ENCODE results near the gene SPTLC3. TPM values are rescaled to one million over a fixed set of nuclear protein-coding genes. Genes with fewer than 3 reads are reported as not detected.

The SPTLC3 gene
- total and polyA plus RNA-seq, 2 donors (not counting 1 experiment from before 2014, with no cell fraction given): 4.0 TPM

DNA sequence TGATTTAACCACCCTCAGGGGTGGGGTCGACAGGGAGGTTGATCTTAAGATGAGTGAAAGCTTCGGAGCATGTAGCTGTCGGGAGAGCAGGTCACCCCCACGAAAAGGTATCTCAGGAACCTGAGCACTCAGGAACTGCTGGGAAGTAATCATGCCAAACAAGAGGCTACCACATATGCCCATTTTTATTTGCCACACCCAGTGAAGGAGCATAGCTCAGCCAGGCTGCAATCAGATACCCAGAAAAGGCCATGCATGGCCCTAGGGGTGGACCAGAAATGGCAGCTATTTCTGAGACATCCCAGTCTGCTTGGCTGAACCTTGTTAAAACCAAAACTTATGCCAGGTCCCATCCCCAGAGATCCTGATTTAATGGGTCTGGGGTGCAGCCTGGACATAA lies 139.6 kb downstream of the SPTLC3 start:
- DNase-seq (ENCODE audit: low read depth in 2 of 2): no peak
- Histone ChIP-seq H3K9ac (ENCODE audit: insufficient read depth, low read length) (no peak overlapping the region), H3K4me1 (ENCODE audit: control insufficient read depth, extremely low read depth, insufficient read depth, low read length) (no peaks in the 10 kb centered on the region), H4K20me1 (ENCODE audit: control insufficient read depth, extremely low read depth, insufficient read depth, low read length) (no peaks in the 10 kb centered on the region), H3K27me3 (ENCODE audit: control insufficient read depth, insufficient read depth, low read length) (no peaks in the 10 kb centered on the region), H3K36me3 (ENCODE audit: control insufficient read depth, insufficient read depth, low read length) (no peaks in the 10 kb centered on the region), H3K27ac (ENCODE audit: insufficient read depth, low read length) (no peak overlapping the region), H2AFZ (ENCODE audit: low read length) (no peak overlapping the region), H3K79me2 (ENCODE audit: control insufficient read depth, insufficient read depth, low read length) (no peaks in the 10 kb centered on the region), H3K9me3 (ENCODE audit: control insufficient read depth, insufficient read depth, low read depth, low read length) (no peaks in the 10 kb centered on the region), H3K4me3 (replicated peaks in 1 of 4; ENCODE audit: control extremely low read depth in 1 of 4, insufficient read depth in 1 of 4, low read depth in 3 of 4, low read length in 4 of 4) (no peak overlapping the region), H3K4me2 (ENCODE audit: extremely low read depth, insufficient read depth, low read length) (no peak overlapping the region)
- no peak for TF ChIP-seq EZH2 (IDR thresholded peaks at IDR 0.05; ENCODE audit: low read length, missing control alignments)
- TF ChIP-seq, protein P1, sequence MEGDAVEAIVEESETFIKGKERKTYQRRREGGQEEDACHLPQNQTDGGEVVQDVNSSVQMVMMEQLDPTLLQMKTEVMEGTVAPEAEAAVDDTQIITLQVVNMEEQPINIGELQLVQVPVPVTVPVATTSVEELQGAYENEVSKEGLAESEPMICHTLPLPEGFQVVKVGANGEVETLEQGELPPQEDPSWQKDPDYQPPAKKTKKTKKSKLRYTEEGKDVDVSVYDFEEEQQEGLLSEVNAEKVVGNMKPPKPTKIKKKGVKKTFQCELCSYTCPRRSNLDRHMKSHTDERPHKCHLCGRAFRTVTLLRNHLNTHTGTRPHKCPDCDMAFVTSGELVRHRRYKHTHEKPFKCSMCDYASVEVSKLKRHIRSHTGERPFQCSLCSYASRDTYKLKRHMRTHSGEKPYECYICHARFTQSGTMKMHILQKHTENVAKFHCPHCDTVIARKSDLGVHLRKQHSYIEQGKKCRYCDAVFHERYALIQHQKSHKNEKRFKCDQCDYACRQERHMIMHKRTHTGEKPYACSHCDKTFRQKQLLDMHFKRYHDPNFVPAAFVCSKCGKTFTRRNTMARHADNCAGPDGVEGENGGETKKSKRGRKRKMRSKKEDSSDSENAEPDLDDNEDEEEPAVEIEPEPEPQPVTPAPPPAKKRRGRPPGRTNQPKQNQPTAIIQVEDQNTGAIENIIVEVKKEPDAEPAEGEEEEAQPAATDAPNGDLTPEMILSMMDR (conservative IDR thresholded peaks at IDR 0.05 in 1 of 2, IDR thresholded peaks at IDR 0.05 in 1 of 2; ENCODE audit: low read depth in 1 of 2, low read length in 2 of 2): no peak

- H3K36me3 ChIP-seq (ENCODE audit: control insufficient read depth, insufficient read depth, low read length): no peaks in the 10 kb centered on the region
- no peak overlapping the region for H3K4me2 ChIP-seq (ENCODE audit: extremely low read depth, insufficient read depth, low read length)
- no peaks in the 10 kb centered on the region for H3K27me3 ChIP-seq (ENCODE audit: control insufficient read depth, insufficient read depth, low read length)
- no peaks in the 10 kb centered on the region for H3K9me3 ChIP-seq (ENCODE audit: control insufficient read depth, insufficient read depth, low read depth, low read length)
- H3K27ac ChIP-seq (ENCODE audit: insufficient read depth, low read length): no peak overlapping the region
- DNase-seq (ENCODE audit: low read depth in 2 of 2): no peak
- TF ChIP-seq, protein P1 (conservative IDR thresholded peaks at IDR 0.05 in 1 of 2, IDR thresholded peaks at IDR 0.05 in 1 of 2; ENCODE audit: low read depth in 1 of 2, low read length in 2 of 2): no peak
- no peak for TF ChIP-seq EZH2 (IDR thresholded peaks at IDR 0.05; ENCODE audit: low read length, missing control alignments)
- H3K79me2 ChIP-seq (ENCODE audit: control insufficient read depth, insufficient read depth, low read length): no peaks in the 10 kb centered on the region
- H3K4me3 ChIP-seq (replicated peaks in 1 of 4; ENCODE audit: control extremely low read depth in 1 of 4, insufficient read depth in 1 of 4, low read depth in 3 of 4, low read length in 4 of 4): no peak overlapping the region
- no peak overlapping the region for H2AFZ ChIP-seq (ENCODE audit: low read length)
- H3K4me1 ChIP-seq (ENCODE audit: control insufficient read depth, extremely low read depth, insufficient read depth, low read length): no peaks in the 10 kb centered on the region
- no peaks in the 10 kb centered on the region for H4K20me1 ChIP-seq (ENCODE audit: control insufficient read depth, extremely low read depth, insufficient read depth, low read length)
- H3K9ac ChIP-seq (ENCODE audit: insufficient read depth, low read length): no peak overlapping the region
Observed at GRCh38 chr20:13148961-13149360, 140.2 kb downstream of the SPTLC3 start.

DNA sequence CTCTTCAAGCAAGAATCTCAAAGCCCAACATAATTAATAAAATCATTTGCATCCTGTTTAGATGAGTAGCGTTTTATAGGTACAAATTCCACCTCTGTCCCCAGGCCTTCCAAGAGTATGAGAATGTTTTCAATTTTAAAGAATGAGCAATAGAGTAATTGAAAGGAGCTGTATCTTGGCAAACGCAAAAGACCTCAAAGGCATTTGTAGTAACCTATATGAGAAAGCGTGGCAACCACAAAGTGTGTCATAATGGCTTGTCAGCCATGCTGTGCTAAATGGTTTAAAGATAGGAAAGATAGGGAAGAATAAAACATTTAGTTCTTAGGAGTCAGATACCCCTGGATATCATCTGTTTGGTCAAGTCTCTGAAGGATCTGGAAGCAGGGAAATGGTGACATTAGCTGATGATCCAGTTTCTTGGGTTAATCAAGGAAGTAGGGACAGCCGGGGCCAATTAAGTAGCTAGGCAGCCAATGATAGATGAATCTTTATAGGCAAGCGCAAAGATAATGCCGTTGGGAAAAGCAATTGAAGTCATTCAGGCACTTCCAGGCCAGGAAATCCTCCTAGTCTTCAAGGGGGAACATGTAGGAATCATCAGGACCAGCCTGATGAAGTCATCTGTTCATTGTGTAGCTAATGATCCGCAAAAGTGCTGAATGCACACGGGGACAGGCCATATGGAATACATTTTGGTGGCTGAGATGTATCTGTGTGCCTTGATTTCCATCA lies 140.8 kb downstream of the SPTLC3 start:
- no peak overlapping the region for H3K4me2 ChIP-seq (ENCODE audit: extremely low read depth, insufficient read depth, low read length)
- no peaks in the 10 kb centered on the region for H3K27me3 ChIP-seq (ENCODE audit: control insufficient read depth, insufficient read depth, low read length)
- no peaks in the 10 kb centered on the region for H4K20me1 ChIP-seq (ENCODE audit: control insufficient read depth, extremely low read depth, insufficient read depth, low read length)
- no peaks in the 10 kb centered on the region for H3K4me1 ChIP-seq (ENCODE audit: control insufficient read depth, extremely low read depth, insufficient read depth, low read length)
- no peaks in the 10 kb centered on the region for H3K79me2 ChIP-seq (ENCODE audit: control insufficient read depth, insufficient read depth, low read length)
- no peak overlapping the region for H2AFZ ChIP-seq (ENCODE audit: low read length)
- peak in 1 of 2 donors; percentile 2 for DNase-seq (ENCODE audit: low read depth in 2 of 2)
- H3K9ac ChIP-seq (ENCODE audit: insufficient read depth, low read length): no peak overlapping the region
- TF ChIP-seq, protein P1 (conservative IDR thresholded peaks at IDR 0.05 in 1 of 2, IDR thresholded peaks at IDR 0.05 in 1 of 2; ENCODE audit: low read depth in 1 of 2, low read length in 2 of 2): no peak
- no peak for TF ChIP-seq EZH2 (IDR thresholded peaks at IDR 0.05; ENCODE audit: low read length, missing control alignments)
- no peak overlapping the region for H3K4me3 ChIP-seq (replicated peaks in 1 of 4; ENCODE audit: control extremely low read depth in 1 of 4, insufficient read depth in 1 of 4, low read depth in 3 of 4, low read length in 4 of 4)
- no peak overlapping the region for H3K27ac ChIP-seq (ENCODE audit: insufficient read depth, low read length)
- H3K9me3 ChIP-seq (ENCODE audit: control insufficient read depth, insufficient read depth, low read depth, low read length): no peaks in the 10 kb centered on the region
- H3K36me3 ChIP-seq (ENCODE audit: control insufficient read depth, insufficient read depth, low read length): no peaks in the 10 kb centered on the region

Data from fibroblast of lung (primary cell).